Activated T-cell treated with anti-CD3 and anti-CD28 coated beads, Interleukin-2, amount 50 U/mL, for 24 hours (primary cell): ENCODE data around the gene RBPJL.
"Not testable (repeated sequence)": the region's sequence is repeated elsewhere in the genome, so short reads cannot be mapped to it uniquely, and the experiment has no call there.

ENCODE experiments used
- DNase-seq: peaks from one replicate; pipeline ENCODE4 v3.0.0-alpha.2; 2020
- H3K27ac Mint-ChIP-seq: 2 replicates; pipeline ENCODE4 v1.8.0; 2020; ENCODE audit warnings: mild to moderate bottlenecking, mixed read lengths
- H3K27me3 Mint-ChIP-seq: 2 replicates; pipeline ENCODE4 v1.8.0; 2020; ENCODE audit warnings: mixed read lengths
- H3K36me3 Mint-ChIP-seq: 2 replicates; pipeline ENCODE4 v1.8.0; 2020; ENCODE audit warnings: low read depth, mixed read lengths
- H3K4me1 Mint-ChIP-seq: 2 replicates; pipeline ENCODE4 v1.8.0; 2020; ENCODE audit warnings: low read depth, mixed read lengths
- H3K4me3 Mint-ChIP-seq: 2 replicates; pipeline ENCODE4 v1.8.0; 2020; ENCODE audit warnings: mild to moderate bottlenecking, moderate library complexity, mixed read lengths
- H3K9me3 Mint-ChIP-seq: 2 replicates; pipeline ENCODE4 v1.8.0; 2020; ENCODE audit warnings: mixed read lengths

The RBPJL gene

DNA sequence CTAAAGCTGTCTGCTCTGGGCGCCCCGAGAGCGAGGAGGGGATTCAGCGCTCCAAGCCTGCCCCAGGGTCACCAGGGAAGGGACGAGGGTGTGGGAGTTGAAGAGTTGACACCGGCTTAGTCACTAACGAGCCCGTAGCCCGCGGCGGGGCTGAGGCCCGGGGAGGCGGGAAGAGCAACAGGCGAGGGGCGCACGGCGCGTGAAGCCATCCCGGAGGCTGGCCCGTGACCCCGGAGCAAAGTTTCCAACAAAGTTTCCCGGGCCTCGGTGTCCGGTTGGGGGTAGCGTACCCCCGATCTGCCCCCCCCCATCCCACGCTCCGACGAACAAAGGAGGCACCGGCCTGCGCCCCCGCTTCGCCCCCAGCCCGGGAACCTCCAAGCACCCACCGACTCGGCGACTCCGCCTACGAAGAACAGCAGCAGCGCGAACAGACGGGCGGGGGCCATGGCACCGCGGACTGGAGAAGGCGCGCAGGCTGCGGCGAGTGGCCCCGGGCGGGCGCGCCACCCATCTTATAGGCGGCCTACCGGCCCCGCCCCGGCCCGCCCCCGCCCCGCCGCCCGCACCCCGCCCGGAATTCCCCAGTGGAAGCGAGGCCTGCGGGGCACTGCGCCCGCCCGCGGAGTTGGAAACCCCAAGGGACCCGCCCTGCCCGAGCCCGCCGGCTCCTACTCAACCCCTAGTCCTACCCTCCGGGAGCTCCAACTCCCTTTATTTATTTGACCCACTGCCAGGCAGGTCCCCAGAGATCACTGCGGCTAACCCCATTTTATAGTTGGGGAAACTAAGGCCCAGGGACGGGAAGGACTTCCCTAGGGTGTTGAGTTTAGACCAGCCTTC, 41.5 kb downstream of the RBPJL start, which contains the start of gene SDC4:
TSS of gene SDC4 (minus strand) at position 489 of the 843 bp plus-strand sequence. CDS start at position 449, 40 bp downstream.
- Mint-ChIP-seq H3K9me3 (no peaks in the 10 kb centered on the region), H3K4me1 (peaks cover 57% of the 10 kb centered on the region), H3K27me3 (no peaks in the 10 kb centered on the region), H3K27ac (peak within 1 kb of the TSS; percentile 87), H3K36me3 (peaks cover 39% of the 10 kb centered on the region), H3K4me3 (peak within 1 kb of the TSS; percentile 82)
- DNase-seq = peak; percentile 79

DNA sequence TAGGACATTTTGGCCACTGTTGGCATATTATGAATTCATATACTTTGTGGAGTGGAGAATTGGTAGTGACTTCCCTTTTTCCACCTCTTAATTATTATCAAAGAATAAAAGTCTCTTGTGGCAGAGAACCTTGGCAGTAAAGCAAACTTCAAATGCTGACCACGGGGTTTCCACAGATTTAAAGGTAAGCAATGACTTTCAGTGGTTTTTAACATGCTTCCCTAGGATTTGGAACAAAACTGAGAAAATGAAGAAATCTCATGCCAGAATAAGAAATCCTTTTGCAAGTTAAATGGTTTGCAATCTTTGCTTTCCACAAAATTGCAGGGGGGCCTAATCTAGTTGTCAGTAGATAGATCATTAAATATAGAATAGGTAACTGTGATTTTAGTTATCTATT, 43.6 kb downstream of the RBPJL start:
- Mint-ChIP-seq H3K36me3 (peaks cover 22% of the 10 kb centered on the region), H3K4me3 (no peak overlapping the region), H3K4me1 (peaks cover 60% of the 10 kb centered on the region), H3K27ac (no peak overlapping the region), H3K9me3 (no peaks in the 10 kb centered on the region), H3K27me3 (no peaks in the 10 kb centered on the region)
- DNase-seq = no peak

DNA sequence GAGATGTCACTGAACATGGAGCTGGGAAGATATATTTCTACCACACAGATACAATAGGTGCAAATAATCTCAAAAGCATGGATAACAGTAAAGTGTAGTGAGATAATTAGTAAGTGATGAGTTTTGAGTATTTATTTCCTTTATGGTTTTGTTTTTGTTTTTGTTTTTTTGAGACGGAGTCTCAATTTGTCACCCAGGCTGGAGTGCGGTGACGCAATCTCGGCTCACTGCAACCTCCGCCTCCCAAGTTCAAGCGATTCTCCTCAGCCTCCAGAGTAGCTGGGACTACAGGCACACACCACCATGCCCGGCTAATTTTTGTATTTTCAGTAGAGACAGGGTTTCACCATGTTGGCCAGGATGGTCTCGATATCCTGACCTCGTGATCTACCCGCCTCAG, 44.2 kb downstream of the RBPJL start:
- Mint-ChIP-seq H3K4me1 (peaks cover 60% of the 10 kb centered on the region), H3K36me3 (peaks cover 17% of the 10 kb centered on the region)
- H3K9me3 Mint-ChIP-seq, H3K27ac Mint-ChIP-seq, H3K4me3 Mint-ChIP-seq, H3K27me3 Mint-ChIP-seq, DNase-seq: not testable (repeated sequence)

DNA sequence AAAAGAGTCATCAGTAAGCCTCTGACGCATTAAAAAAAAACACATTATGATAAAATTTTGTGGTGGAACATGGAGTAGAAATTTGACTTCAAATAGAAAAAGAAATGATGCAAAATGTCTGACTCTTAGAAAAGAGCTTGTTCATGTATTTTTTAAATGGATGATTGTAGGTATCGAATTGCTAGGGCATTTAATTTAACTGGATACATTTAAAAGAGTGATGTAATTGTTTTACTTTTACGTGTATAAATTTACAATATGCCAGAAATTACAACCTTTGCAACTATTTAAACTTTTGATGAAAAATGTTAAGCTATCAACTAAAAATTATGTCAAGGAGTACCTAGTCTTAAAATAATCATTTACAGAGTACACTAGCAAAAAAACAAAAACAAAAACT, 46.1 kb downstream of the RBPJL start:
- no peak overlapping the region for H3K4me3 Mint-ChIP-seq
- no peak overlapping the region for H3K27ac Mint-ChIP-seq
- H3K27me3 Mint-ChIP-seq = no peaks in the 10 kb centered on the region
- H3K4me1 Mint-ChIP-seq = peaks cover 54% of the 10 kb centered on the region
- H3K36me3 Mint-ChIP-seq = peaks cover 1% of the 10 kb centered on the region
- no peak for DNase-seq
- H3K9me3 Mint-ChIP-seq = no peaks in the 10 kb centered on the region

- Mint-ChIP-seq H3K9me3 (no peaks in the 10 kb centered on the region), H3K27ac (peak overlapping the region; percentile 93), H3K4me3 (no peak overlapping the region), H3K27me3 (no peaks in the 10 kb centered on the region), H3K4me1 (peaks cover 60% of the 10 kb centered on the region), H3K36me3 (no peaks in the 10 kb centered on the region)
- DNase-seq = no peak
These were observed 47.1 kb downstream of the RBPJL start for GRCh38 chr20:45353746-45354145.

GRCh38 chr20:45354423-45355208, 48.0 kb downstream of the RBPJL start:
- Mint-ChIP-seq H3K9me3 (no peaks in the 10 kb centered on the region), H3K27ac (peak overlapping the region; percentile 93), H3K27me3 (no peaks in the 10 kb centered on the region), H3K4me1 (peaks cover 64% of the 10 kb centered on the region), H3K36me3 (no peaks in the 10 kb centered on the region), H3K4me3 (peak overlapping the region; percentile 62)
- no peak for DNase-seq

- H3K4me1 Mint-ChIP-seq = peaks cover 57% of the 10 kb centered on the region
- H3K27me3 Mint-ChIP-seq = no peaks in the 10 kb centered on the region
- H3K27ac Mint-ChIP-seq = peak overlapping the region; percentile 93
- DNase-seq = no peak
- H3K4me3 Mint-ChIP-seq = peak overlapping the region; percentile 62
- H3K36me3 Mint-ChIP-seq = no peaks in the 10 kb centered on the region
- no peaks in the 10 kb centered on the region for H3K9me3 Mint-ChIP-seq
These were observed 48.8 kb downstream of the RBPJL start for GRCh38 chr20:45355209-45356084.

DNA sequence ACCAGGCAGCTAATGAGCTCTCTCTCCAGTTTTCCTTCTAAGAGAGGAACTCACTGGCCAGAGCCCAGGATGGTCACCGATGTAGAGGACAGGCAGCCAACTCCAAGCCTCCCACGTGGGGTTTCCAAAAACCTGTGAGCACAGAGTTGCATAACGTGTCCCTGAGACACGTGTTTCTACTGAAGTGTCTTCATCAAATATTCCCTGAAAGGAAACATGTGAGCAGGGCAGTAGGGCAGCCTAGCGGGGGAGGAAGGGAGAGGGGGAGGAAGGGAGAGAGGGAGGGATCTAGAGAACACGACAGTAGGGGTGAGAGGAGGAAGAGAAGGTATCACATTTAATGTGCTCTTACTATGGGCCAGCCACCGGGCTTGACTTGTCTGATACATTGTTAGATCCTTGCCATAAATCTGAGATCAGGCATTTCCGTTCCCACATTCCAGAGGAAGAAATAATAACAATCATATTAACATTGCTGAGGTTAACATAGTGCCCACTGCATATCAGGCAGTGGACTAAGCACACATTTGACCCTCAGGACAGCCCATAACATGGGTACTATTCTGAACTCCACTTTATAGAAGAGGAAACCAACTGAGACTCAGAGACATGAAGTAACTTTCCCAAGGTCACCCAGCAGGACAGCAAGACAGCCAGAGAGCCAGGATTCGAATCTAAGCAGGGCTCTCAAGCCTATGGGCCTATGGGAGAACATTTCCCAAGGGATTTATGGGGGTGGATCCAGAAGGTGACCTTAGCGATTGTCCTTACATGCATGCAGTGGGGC, 51.8 kb downstream of the RBPJL start:
- no peak for DNase-seq
- Mint-ChIP-seq H3K27me3 (no peaks in the 10 kb centered on the region), H3K9me3 (no peaks in the 10 kb centered on the region), H3K27ac (peak overlapping the region; percentile 22), H3K4me3 (no peak overlapping the region), H3K4me1 (peaks cover 63% of the 10 kb centered on the region), H3K36me3 (peaks cover 4% of the 10 kb centered on the region)

- Mint-ChIP-seq H3K4me1 (peaks cover 61% of the 10 kb centered on the region), H3K27me3 (no peaks in the 10 kb centered on the region), H3K27ac (no peak overlapping the region), H3K9me3 (no peaks in the 10 kb centered on the region), H3K36me3 (peaks cover 9% of the 10 kb centered on the region), H3K4me3 (no peak overlapping the region)
- no peak for DNase-seq
These were observed 52.4 kb downstream of the RBPJL start for GRCh38 chr20:45359069-45359405.

GRCh38 chr20:45359406-45360148, 52.9 kb downstream of the RBPJL start:
- no peaks in the 10 kb centered on the region for H3K9me3 Mint-ChIP-seq
- H3K27me3 Mint-ChIP-seq = no peaks in the 10 kb centered on the region
- H3K27ac Mint-ChIP-seq = no peak overlapping the region
- DNase-seq = no peak
- peaks cover 58% of the 10 kb centered on the region for H3K4me1 Mint-ChIP-seq
- H3K36me3 Mint-ChIP-seq = peaks cover 11% of the 10 kb centered on the region
- no peak overlapping the region for H3K4me3 Mint-ChIP-seq

DNA sequence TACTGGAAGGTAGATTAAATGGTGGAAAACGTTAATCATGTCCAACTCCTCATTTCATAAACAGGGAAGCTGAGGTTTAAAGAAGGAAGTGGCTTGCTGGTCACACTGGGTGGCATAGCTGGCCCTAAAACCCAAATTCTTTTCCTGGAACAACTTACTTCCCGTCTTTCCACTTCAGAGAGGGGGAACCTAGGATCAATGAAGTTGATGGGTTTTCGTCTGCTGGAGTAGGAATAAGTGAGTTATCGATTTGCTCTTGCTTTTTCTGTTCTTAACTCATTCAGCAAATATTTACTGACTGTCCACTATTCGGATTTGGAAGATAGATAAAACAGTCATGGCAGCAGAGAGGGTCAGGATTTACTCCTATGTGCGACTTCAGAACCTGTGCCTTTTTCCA, 55.2 kb downstream of the RBPJL start:
- H3K27ac Mint-ChIP-seq = no peak overlapping the region
- no peaks in the 10 kb centered on the region for H3K27me3 Mint-ChIP-seq
- peaks cover 58% of the 10 kb centered on the region for H3K4me1 Mint-ChIP-seq
- no peak for DNase-seq
- no peak overlapping the region for H3K4me3 Mint-ChIP-seq
- no peaks in the 10 kb centered on the region for H3K9me3 Mint-ChIP-seq
- peaks cover 30% of the 10 kb centered on the region for H3K36me3 Mint-ChIP-seq

DNA sequence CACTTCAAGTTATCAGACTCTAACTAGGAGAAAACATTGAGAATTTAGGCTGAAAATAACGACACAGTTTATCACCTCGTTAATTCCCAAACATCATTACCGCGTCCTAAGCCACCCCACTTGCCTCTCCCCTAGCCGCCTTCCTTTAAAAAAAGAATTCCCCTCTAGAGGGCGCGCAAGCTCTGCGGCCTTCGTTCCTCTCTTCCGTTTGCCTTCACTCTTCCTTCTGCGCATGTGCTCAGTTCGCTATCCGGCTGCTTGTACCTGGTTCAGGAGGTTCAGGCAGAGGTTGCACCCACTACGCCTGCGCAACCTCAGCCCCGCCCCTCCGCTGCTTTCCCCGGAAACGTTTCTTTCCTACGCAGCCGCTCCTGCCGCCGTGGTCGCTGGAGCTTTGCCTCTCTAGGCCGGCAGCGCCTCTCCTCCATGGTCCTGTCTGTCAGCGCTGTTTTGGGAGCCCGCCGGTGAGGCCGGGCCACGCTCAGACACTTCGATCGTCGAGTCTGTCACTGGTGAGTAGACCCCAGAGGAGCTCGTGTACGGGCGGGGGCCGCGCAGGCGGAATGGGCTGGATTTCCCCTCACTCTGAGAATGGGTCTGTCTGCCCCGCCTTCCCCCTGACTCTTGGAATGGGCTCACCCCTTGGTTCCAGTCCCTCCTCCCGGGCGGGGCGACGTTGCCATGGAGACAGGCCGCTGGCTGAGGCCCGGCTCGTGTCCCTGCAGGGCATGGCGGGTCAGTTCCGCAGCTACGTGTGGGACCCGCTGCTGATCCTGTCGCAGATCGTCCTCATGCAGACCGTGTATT, 56.4 kb downstream of the RBPJL start, which contains the start of gene SYS1:
TSS of gene SYS1 (plus strand) at position 353 of the 807 bp plus-strand sequence. CDS start at position 729, 376 bp downstream.
- peaks cover 60% of the 10 kb centered on the region for H3K4me1 Mint-ChIP-seq

More for the DNA sequence above, 56.4 kb downstream of the RBPJL start, which contains the start of gene SYS1:
- no peaks in the 10 kb centered on the region for H3K27me3 Mint-ChIP-seq
- no peaks in the 10 kb centered on the region for H3K9me3 Mint-ChIP-seq
- DNase-seq = peak; percentile 99
- H3K36me3 Mint-ChIP-seq = peaks cover 42% of the 10 kb centered on the region
- peak within 1 kb of the TSS; percentile 100 for H3K4me3 Mint-ChIP-seq
- H3K27ac Mint-ChIP-seq = peak within 1 kb of the TSS; percentile 100
